Type B pancreatic cell (in vitro differentiated cells): Measurements from ENCODE around the gene PDE4B. TPM values are rescaled to one million over a fixed set of nuclear protein-coding genes. Genes with fewer than 3 reads are reported as not detected.

ENCODE experiments used
- DNase-seq: peaks from one replicate; pipeline ENCODE4 v3.0.0; 2021; ENCODE audit warnings: mixed read lengths; ENCODE audit not compliant: unreplicated experiment; ENCODE audit errors: extremely low spot score
- H3K27ac Mint-ChIP-seq: 2 replicates; pipeline ENCODE4 v1.8.0; 2021; ENCODE audit warnings: mild to moderate bottlenecking, mixed read lengths
- H3K27me3 Mint-ChIP-seq: 2 replicates; pipeline ENCODE4 v1.8.0; 2021; ENCODE audit warnings: mixed read lengths
- H3K36me3 Mint-ChIP-seq: 2 replicates; pipeline ENCODE4 v1.8.0; 2021; ENCODE audit warnings: mixed read lengths
- H3K4me1 Mint-ChIP-seq: one replicate; pipeline ENCODE4 v1.8.0; 2021; ENCODE audit warnings: mixed read lengths; ENCODE audit not compliant: unreplicated experiment
- H3K4me3 Mint-ChIP-seq: 2 replicates; pipeline ENCODE4 v1.8.0; 2021; ENCODE audit warnings: mild to moderate bottlenecking, mixed read lengths
- H3K9me3 Mint-ChIP-seq: 2 replicates; pipeline ENCODE4 v1.8.0; 2021; ENCODE audit warnings: mixed read lengths
- total RNA-seq: library from RNA; stranded (reverse); gene quantifications from 2 replicates; pipeline ENCODE4 v1.2.1, GENCODE V29; 2021; ENCODE audit warnings: low replicate concordance
- TF ChIP-seq, protein P1 (sequence below): fragments of 200-600 bp; sonication (generic); conservative IDR thresholded peaks from 2 replicates; pipeline ENCODE4 v1.5.0; 2021; ENCODE audit warnings: antibody characterized with exemption, mild to moderate bottlenecking

PDE4B gene
- total RNA-seq, 1 donor from 2014 or later, result 4.7 TPM

DNA sequence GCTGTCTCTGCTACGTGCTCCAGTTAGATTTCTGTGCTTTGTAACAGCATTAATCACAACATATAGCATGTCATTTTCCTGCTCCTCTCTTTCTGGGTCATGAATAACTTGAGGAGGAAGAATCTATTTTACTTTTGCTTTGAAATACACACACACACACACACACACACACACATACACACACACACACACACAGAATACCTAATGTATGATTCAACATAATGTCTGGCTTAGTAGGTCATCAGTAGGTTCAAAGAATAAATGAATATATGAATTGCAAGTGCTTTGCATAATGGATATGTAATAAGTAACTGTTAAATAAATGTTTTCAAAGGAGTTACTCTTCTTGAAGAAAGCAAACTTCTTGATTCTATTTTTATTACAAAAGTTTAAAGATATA is 249.0 kb downstream of the PDE4B start:
- Mint-ChIP-seq H3K27ac (no peak overlapping the region), H3K36me3 (no peaks in the 10 kb centered on the region), H3K4me3 (no peak overlapping the region), H3K27me3 (no peaks in the 10 kb centered on the region), H3K4me1 (no peaks in the 10 kb centered on the region), H3K9me3 (no peaks in the 10 kb centered on the region)
- DNase-seq, result no peak
- TF ChIP-seq, protein P1, sequence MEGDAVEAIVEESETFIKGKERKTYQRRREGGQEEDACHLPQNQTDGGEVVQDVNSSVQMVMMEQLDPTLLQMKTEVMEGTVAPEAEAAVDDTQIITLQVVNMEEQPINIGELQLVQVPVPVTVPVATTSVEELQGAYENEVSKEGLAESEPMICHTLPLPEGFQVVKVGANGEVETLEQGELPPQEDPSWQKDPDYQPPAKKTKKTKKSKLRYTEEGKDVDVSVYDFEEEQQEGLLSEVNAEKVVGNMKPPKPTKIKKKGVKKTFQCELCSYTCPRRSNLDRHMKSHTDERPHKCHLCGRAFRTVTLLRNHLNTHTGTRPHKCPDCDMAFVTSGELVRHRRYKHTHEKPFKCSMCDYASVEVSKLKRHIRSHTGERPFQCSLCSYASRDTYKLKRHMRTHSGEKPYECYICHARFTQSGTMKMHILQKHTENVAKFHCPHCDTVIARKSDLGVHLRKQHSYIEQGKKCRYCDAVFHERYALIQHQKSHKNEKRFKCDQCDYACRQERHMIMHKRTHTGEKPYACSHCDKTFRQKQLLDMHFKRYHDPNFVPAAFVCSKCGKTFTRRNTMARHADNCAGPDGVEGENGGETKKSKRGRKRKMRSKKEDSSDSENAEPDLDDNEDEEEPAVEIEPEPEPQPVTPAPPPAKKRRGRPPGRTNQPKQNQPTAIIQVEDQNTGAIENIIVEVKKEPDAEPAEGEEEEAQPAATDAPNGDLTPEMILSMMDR, result no peak

DNA sequence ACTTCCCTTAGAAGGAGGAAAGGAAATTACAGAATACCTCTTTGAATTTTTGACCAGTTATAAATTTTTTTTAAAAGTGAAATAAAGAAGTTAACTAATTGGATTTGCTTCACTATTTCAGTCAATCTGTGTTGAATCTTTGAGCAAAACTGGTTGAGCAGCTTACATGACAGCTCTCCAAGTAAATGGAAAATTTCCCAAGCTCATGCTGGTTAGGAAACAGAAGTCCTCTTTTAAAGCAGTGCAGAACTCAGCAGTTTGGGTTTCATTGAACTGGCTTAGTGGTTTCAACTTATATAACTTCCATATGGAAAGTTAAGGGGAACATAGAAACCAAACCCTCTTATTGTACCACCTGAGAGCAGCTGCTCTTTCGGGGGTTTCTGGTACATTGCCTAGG is 250.5 kb downstream of the PDE4B start:
- TF ChIP-seq, protein P1, result no peak
- no peaks in the 10 kb centered on the region for H3K9me3 Mint-ChIP-seq

DNA sequence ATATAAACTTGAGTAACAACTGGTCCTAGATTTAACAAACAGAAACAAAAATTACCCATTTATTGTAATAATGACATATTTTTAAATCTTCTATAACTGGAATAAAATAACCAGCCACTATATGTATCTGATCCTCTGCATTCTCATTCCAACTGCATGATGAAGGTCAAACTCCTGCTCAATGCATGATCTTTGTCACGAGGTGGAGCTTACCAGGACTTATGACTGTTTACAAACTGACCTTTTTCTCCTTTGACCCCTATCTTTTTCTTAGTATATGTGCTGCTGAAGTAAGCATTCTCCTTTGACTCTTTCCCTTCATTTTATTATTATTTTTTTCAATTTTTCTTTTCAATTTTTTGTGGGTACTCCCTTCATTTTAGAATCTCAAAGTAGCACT is 252.2 kb downstream of the PDE4B start:
- H3K36me3 Mint-ChIP-seq, result no peaks in the 10 kb centered on the region
- TF ChIP-seq, protein P1, result no peak
- DNase-seq, result no peak

More for the DNA sequence above, 250.5 kb downstream of the PDE4B start:
- Mint-ChIP-seq H3K36me3 (no peaks in the 10 kb centered on the region), H3K27ac (no peak overlapping the region), H3K27me3 (no peaks in the 10 kb centered on the region), H3K4me1 (no peaks in the 10 kb centered on the region), H3K4me3 (no peak overlapping the region)
- no peak for DNase-seq

DNA sequence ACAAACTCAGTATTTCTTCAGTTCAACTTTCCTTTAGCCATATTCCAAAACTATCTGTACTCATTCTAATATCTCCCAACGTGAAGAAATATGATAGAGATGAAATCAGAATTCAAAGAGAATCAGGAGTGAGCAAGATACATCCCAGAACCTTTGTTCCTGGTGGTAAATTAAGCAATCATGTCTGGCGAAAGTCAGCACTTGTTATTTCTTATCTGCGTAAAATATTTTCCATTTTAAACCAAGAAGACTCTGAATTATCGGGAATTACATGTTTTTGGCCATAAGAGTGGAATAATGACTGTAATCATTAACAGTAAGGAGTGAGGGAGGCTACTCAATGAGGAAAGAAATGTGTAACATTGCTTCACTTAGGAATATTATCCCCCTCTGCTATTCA is 253.7 kb downstream of the PDE4B start:
- H3K4me1 Mint-ChIP-seq, result peaks cover 3% of the 10 kb centered on the region
- no peaks in the 10 kb centered on the region for H3K9me3 Mint-ChIP-seq
- no peak overlapping the region for H3K4me3 Mint-ChIP-seq
- H3K36me3 Mint-ChIP-seq, result no peaks in the 10 kb centered on the region
- no peaks in the 10 kb centered on the region for H3K27me3 Mint-ChIP-seq
- DNase-seq, result no peak
- TF ChIP-seq, protein P1, result no peak
- no peak overlapping the region for H3K27ac Mint-ChIP-seq

More for the DNA sequence above, 252.2 kb downstream of the PDE4B start:
- Mint-ChIP-seq H3K27me3 (no peaks in the 10 kb centered on the region), H3K4me3 (no peak overlapping the region), H3K27ac (no peak overlapping the region), H3K9me3 (no peaks in the 10 kb centered on the region), H3K4me1 (no peaks in the 10 kb centered on the region)

DNA sequence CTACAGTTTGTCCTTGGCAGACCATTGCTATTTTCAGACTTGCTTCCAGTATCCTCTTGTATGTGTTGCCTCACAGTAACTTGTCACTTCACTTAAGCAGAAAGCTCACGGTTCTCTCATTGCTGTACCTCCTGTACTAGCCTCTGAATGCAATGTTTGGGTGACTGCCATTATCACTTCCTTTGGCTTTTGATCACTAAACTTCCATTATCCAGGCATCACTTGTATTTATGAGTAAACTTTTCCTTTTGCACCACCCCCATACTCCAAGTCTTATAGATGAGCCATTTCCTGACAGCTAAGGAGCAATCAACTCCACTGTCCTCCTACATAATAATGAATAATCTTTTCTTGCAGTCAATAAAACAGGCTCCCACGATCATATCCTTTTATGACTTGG is 255.3 kb downstream of the PDE4B start:
- Mint-ChIP-seq H3K9me3 (no peaks in the 10 kb centered on the region), H3K36me3 (no peaks in the 10 kb centered on the region)

More for the DNA sequence above, 255.3 kb downstream of the PDE4B start:
- TF ChIP-seq, protein P1, result no peak
- H3K4me3 Mint-ChIP-seq, result no peak overlapping the region
- H3K4me1 Mint-ChIP-seq, result peaks cover 3% of the 10 kb centered on the region
- DNase-seq, result no peak
- H3K27me3 Mint-ChIP-seq, result no peaks in the 10 kb centered on the region
- H3K27ac Mint-ChIP-seq, result no peak overlapping the region
